DMS 273 (cell line): ENCODE results near the gene PXYLP1.

Experiments used
- DNase-seq: peaks from one replicate; lab custom pipeline; 2025; ENCODE audit not compliant: unreplicated experiment; lab: John Stamatoyannopoulos, UW

The PXYLP1 gene

DNA sequence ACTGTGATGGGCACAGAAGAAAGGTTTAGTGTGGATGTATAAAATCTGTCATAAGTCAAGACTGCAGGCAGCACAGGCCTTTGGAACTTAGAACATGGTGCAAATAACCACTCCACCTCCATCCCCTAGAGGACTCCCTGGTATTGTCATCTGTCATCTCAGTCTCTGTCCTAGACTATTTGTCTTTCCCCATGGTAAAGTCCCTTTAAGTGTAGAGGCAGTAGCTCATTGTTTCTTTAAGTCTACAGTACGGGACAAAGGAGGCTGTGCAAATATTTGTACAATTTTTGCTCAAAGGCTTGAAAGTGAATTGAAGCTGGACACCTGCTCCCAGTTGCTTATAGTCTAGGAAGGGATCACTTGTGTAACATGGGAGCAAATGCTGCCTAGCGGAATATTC, 3.2 kb upstream of the PXYLP1 start:
- DNase-seq, result no peak

DNA sequence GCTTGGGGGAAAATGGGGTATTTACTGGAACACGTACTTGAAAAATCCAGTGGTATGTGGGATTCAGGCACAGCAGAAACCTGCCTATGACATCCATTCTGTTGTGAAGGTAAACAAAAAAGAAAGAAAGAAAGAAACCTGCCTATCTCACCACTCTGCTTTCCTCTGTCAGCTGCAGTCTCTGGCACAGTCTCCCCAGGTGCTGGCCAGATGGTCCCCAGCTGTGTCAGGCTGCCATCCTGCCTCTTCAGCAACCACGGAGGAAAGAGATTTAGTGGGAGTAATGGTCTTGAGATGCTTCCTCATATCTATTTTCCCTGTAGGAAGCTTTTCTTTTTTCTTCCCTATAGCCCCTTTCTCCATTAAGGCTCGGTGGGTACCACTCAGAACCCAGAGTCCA, 2.5 kb upstream of the PXYLP1 start:
- DNase-seq, result peak; percentile 58

DNA sequence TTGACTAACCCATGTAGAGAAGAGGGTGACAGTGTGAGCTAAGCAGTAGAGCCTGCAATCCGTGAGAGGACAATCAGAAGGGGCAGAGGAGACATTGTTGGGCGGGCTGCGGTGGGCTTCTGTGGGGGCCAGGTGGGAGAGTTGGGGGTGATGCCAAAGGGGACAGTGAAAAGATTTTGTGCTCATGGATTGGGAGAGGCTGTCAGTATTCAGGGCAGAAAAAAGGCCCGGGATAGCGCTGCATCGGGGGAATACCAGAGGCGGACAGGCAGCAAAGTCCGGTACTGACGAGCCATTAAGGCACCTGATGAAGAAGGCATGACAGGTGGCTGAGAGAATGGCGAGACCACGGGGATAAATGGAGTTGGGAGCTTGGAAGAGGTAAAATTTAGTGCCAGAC, 1.3 kb upstream of the PXYLP1 start:
- DNase-seq, result no peak

DNA sequence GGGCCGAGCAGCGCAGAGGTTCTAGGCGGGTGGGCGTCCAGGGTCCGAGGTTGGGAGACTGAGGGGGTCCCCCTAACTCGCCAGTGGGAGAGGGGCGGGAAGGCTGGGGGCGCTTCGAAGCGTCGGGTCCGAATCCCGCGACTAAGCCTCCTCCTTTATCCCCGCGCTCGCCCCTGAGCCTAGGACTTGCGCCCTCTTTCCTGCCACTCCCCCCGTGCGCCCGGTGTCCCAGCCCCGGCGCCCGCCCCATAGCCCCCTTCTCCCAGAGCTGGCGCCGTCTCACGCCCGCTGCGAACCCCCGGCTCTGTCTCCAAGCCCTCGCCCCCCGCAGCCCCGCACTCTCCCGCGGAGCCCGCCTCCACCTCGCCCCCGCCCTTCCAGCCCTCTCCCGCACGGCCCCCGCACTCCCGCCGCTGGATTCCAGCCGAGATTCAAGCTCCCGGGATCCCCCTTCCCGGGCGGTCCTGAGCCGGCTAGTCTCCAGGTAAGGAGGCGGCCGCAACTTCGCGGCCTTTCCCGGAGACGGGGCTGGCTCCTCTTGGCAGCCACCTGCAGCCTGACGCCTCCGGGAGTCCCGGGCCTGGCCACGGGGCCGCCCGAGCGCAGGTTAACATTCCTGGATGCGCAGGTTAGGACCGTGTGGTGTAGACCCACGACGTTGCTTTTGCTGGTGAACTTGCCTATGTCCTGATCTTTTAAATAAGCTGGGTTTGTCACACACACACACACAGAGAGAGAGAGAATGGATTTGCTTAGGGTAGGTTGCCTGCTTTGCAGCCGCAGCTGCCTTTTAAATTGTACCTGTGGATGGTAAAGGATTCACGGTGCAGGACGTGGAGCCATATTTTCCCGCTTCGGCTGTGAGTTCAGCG, 563 bp downstream of the PXYLP1 start:
- peak; percentile 73 for DNase-seq

DNA sequence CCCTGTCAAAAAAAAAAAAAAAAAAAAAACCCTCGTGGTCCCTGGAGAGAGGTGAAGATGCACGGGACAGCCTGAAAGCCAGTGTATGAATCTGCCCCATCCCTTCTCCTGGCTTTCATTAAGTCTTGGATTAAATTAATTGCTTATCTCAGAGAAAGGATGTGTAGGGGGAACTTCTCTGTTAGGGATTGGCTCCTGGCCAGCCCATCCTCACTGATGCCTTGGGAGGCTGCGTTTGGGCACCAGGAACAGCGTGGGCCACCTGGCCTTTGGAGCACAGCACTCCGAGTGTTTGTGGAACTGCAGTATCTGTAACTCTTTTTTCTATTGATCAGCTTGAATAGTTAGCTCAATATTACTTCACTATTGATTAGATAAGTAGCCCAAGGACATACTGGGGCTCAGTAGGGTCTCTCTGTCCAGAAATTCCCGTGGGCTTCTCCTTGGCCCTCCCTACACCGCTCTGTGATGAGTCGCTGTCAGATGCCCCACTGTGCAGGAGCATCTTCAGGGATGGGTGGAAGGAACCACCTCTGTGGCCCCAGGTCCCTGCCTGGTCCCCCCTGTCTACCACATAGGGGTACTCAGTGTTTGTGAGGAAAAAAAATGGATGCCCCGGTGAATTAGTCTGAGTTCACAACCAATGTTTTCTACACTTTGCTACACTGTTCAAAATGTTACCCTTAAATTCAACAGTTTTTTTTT, 2.0 kb downstream of the PXYLP1 start:
- peak; percentile 27 for DNase-seq

DNA sequence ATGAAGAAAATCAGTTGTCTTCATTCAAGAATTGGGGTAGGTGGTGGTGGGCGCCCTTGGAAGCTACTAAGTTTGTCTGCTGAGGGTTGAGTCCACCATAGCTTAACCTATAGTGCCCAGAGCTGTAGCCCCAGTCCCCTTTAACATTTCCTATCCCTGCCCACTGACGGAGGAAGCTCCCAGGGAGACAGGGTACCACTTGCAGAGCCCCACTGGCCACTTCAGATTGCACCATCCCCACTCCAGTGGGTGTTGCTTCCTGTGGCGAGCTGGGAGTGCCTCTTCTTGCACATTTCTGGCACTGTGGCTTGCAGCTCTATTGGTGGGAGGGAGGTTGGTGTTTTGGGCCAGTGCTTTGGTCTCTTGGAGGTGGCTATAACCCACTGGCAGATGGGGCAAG, 2.7 kb downstream of the PXYLP1 start:
- no peak for DNase-seq

DNA sequence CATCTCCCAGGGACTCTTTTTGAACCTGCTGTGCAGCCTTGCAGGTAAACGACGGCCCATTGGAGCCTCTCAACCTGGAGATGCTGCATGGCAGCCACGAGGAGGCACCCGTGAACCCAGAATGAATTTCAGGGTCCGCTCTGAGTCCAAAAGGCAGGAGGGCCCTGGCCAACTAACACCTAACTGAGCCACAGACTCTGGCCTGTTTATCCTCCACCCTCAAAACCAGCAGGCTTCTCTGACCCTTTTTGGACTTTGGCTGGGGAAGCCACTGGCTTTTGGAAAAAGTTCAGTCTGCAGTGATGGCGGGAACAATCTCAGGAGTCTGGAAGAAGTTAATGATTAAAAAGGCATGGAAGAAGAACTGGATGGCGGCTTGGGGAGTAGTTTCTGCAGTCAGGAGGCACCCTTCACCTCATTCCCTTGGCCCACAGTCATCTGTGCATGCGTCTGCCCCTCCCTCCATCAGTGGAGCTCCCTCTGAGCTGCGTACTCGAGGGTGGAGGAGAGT, 4.1 kb downstream of the PXYLP1 start:
- DNase-seq, result no peak

DNA sequence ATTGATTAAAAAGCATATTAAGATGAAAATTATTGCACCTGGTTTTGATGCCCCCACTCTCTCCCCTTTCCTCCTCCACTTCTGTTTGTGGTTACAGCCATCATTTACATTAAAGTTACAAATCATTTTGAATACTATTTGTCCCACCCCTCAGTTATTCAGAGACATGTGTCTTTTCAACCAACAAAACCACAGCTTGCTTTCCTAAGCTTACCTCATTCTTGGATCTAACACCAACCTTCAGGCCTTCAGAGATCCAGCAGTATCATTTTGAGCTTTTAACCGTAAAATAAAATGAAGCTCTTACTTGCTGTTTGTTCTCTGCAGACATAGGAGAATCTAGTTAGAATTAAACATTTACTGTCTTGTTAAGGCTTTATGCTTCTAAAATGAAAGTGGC, 4.7 kb downstream of the PXYLP1 start:
- no peak for DNase-seq

DNA sequence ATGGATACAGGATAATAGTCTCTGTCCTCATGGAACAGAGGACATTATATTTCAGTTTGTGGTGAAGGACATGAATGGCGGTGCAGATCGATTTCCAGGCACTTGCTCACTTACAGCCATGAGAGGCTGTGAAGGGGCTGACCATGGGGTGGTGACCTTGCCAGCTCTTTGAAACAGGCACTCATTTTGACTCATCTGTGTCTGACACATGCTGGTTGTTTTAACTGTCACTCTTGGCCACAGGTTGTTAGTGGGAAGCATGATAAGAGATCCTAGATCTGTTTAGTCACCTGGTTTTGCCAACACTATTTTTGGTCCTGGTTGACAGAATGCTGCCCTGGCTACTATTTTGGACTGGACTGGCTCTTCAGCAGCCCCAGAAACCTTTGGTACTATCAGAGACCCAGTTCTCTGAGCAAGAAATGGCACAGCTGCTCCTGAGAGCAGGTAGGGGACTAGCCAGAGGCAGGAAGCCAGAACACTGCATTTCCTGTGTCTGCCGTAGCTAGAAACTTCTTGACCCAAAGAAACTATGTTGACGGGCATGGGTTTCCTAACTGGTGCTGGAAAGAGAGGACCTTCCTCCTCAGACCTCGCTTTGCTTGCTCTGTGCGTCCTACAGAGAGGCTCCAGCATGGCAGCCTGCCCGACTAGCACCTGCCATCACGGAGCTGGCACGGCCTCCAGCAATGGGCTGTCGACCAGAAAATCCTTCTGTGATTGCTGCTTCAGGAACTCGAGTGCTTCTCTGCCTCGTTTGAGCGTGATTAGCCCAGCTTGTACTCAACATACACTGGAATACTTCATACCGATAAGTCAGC, 6.3 kb downstream of the PXYLP1 start:
- peak; percentile 62 for DNase-seq

DNA sequence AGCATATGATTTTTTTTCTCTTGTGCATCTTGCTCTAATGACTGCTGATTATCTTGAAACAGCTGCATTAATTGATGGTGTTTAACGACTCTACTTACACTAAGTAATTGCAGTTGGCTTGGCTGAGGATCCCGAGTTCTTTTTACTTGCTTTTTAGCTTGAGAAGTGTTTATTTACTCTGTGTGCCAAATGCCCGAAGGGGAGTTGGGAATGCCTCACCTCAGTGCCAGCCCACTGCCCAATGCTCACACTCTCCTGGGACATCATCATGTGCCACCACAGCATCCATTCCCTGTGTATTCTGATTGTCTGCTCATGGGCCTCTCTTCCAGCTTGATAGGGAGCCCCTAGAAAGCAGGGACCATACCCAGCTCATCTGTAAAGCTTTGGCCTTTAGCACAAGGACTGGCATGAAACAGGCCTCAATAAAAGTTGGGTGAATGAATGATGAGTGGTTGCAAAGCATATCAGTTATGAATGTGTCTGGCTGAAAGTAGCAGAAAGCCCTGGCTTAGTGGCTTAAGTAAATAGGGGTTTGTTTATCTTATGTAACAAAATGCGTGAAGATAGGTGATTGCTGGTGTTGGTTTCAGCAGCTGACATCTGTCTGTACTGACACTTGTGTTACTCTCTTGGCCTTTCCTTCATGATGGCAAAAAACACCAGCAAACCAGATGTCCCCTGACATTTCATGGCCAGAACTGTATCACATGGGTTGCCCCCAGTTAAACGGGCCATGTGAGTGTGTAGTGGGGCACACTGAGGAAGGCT, 8.1 kb downstream of the PXYLP1 start:
- peak; percentile 47 for DNase-seq

DNA sequence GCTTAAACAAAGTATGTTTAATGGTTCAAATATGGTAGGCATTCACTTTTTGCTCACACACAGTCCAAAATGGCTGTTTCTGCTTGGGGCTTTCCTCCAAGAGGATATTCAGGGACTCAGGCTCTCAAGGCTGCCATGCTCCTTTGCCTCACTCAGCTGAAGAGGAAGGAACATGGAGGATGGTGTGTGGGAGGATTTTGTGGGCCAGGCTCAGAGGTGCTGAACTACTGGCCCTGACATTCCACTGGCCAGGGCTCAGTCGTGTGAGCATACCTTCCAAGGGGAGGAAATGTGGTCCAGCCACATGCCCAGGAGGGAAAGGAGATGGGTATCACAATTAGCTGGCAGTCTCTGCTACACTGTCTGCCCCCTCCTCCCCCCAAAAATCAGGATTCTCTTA, 8.7 kb downstream of the PXYLP1 start:
- no peak for DNase-seq

DNA sequence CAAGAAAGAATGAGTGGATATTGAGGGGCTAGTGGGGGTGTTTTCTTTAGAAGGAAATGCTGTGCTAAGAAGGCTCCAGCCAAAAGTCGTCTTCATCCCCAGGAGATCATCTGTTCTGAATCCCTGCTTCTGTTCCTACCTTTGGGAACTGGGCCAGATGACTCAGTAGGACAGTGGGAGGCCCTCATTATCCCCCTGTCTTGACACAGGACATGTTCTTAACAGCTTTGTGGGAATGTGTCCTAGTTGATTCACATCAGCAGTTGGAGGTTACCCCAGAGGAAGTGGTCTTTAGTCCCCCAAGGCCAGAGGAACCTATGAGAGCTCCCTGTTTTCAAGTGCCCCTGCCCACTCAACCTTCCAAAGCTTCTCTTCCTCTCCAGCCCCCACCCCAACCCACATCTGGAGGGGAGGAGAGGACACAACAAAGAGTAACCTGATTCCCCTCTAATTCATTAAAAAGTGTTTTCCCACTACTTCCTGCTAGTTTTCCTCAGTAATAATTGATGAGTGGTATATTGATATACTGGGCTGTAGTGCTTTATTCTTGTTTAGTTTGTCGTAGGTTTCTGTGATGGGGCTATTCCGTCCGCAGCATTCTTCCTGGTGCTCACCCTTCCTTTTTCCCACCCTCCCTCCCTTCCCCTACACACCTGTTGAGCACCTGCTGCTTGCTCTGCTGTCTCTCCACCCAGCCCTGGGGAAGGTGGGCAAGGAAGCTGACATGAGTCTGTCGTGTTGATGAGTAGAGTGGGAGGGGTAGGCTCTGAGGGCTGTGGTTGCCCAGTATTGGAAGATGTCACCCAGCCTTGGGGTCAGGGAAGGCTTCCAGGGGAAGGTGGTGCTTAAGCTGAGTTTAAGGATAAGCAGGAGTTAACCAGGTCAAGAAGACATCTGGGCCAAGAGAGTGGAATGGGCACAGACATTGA, 9.3 kb downstream of the PXYLP1 start:
- peak; percentile 20 for DNase-seq

DNA sequence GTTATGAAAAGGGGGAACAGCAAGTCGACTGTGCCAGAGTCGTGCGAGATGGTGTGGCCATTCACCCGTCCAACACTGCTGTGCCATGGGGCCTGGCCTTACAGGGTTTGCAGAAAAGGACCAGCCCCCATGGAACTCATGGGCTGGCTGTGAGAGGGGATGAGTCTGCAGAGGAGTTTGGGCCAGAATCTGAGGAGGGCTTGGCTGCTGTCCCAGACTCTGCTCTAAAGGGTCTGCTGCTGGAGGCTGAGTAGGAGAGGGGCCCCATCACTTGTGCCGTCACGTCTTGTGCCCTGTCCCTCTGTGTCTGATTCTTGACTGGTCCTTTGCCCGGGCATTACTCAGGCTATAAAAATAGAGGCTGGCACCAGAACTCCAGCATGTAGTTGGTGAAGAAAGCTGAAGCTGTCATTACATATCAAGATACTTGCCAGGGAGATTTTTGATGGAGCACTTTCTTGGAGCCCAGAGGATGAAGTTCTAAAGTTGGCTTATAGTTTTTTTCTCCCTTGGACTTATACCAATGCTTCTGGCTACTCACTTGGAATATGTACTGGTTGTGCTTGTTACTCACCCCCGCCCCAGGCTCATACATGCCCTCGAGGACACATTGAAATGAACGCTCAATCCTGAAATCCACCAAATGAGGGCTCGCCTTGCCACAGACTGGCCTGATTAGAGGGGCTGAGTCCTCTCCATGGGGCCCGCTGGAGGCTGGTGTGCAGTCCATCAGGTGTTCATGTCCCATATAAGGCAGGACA, 10.2 kb downstream of the PXYLP1 start:
- no peak for DNase-seq

DNA sequence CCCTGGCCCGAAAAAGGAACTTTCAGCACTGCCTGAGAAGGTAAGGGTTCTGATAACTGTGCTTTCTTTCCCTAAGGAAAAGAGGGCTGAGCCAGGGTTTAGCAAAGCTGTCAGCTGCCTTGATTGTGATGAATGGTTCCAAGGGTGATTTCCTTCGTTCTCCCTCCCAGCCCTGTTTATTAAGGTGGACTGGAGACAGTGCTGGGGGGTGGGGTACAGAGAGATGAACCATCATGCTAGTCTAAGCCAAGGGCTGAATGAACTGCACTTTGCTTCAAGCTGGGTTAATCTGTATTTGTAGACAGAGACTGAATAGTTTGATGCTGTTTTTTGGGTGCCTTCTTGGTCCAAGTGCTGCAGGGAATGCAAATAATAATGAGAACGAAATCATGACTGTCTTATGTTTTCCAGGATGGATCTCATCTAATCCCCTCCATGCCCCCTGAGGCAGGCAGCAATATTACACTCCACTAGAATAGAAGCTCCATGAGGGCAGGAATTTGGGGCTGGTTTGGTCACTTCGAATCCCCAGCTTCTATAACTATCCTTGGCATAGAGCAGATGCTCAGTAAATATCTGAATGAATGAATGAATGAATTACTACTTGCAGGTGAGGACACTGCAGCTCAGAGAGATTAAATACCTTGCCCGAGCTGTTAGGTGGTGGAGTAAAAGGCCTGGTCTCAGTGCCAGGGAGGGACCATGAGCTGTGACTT, 10.9 kb downstream of the PXYLP1 start:
- DNase-seq, result no peak

DNA sequence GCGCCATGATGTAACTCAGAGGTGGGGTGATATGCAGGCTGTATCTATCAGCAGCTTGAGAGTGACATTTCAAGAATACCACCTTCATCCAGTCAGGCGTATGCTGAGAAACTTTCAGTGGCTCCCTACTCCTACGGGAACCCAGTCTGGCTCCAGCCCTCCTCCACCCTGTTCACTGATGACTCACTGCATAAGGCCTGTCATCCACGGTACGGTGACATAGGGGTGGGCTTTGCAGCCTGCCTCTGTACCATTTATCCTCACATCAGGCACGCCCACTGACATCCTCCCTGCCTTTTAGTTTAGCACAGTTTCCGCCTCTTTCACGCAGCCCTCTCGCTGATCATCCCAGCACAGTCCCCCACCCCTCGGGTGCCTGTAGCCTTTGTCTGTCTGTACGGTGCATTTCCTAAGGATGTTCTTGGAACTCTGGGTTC, 11.7 kb downstream of the PXYLP1 start:
- DNase-seq, result no peak

DNA sequence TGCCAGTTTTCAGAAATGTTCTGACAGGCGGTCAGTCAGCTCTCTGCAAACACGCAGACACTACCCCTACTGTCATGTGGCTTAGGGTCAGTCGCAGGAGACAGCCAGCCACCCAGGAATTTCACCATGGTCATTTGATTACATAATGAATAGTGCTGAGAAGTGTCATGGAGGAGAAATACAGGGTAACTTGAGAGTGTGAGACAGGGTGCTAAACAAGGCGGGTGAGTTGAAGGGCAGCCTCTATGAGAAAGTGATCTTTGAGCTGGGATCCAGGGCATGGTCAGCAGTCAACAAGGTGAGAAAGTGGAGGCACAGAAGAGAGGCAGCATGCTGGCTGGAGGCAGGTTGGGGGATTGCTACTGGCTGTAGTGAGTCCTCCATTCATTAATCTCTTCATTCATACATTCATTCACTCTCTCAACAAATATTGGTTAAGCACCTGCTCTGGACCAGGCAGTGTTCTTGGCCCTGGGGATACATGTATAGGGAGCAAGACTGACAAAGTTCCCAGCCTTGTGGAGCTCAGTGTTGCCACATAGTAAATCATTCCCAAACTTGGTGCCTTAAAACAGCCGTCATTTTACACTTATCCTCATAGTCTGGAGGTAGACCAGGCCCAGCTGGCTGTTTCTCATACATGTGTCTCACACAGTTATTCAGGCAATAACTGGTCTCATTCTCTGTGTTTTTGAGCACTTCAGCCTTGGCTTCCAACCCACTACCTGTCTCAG, 14.8 kb downstream of the PXYLP1 start:
- no peak for DNase-seq

DNA sequence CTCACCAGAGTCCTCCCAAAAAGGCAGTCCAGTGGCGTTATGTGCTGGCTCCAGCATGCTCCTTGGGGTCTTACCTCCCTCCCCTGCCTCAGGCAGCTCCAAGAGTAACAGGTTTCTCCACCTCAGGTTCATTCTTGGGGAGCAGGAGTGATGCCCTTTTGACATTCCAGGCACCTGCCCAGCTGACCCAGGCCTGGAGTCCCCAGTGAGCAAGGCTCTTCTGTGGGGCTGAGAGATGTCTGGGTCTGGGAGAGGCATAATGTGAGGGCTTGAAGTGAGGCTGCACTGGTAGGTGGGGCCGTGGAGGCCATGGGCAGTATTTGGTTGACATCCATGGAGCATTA, 15.3 kb downstream of the PXYLP1 start:
- no peak for DNase-seq

DNA sequence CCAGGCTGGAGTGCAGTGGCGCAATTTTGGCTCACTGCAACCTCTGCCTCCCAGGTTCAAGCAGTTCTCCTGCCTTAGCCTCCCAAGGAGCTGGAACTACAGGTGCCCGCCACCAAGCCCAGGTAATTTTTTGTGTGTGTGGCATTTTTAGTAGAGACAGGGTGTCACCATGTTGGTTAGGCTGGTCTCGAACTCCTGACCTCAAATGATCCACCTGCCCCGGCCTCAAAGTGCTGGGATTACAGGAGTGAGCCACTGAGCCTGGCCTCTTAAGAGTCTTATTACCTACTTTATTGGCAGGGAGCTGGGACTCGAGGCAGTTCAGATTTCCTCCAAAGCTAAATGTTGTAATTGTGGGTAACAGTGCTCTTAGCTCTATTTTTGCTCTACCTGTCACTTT, 16.4 kb downstream of the PXYLP1 start:
- no peak for DNase-seq
